HFFc6 (cell line): ENCODE data around the gene TICAM2. TPM values are rescaled to one million over a fixed set of nuclear protein-coding genes. Genes with fewer than 3 reads are reported as not detected.
A peak's percentile ranks its signal among the peaks of the same experiment; 100 is the strongest.

Experiments
- DNase-seq: peaks from one replicate; pipeline ENCODE4 v3.0.0-alpha.2; 2018
- H3K27ac Mint-ChIP-seq: 2 replicates; pipeline ENCODE4 v1.8.0; 2020; ENCODE audit warnings: mild to moderate bottlenecking, mixed read lengths
- H3K27me3 Mint-ChIP-seq: 2 replicates; pipeline ENCODE4 v1.8.0; 2021; ENCODE audit warnings: mild to moderate bottlenecking, moderate library complexity, mixed read lengths; ENCODE audit not compliant: insufficient read depth
- H3K36me3 Mint-ChIP-seq: 2 replicates; pipeline ENCODE4 v1.8.0; 2021; ENCODE audit warnings: low read depth, mixed read lengths
- H3K4me1 Mint-ChIP-seq: 2 replicates; pipeline ENCODE4 v1.8.0; 2020; ENCODE audit warnings: low read depth, mixed read lengths
- H3K4me3 Mint-ChIP-seq: 2 replicates; pipeline ENCODE4 v1.8.0; 2020; ENCODE audit warnings: mild to moderate bottlenecking, moderate library complexity, mixed read lengths
- H3K9me3 Mint-ChIP-seq: 2 replicates; pipeline ENCODE4 v1.8.0; 2020; ENCODE audit warnings: mild to moderate bottlenecking, mixed read lengths
- total RNA-seq, 6 experiments: library from RNA; stranded (reverse); fragmentation: NEBNext Ultra II Directional; extraction: Animal tissue kit (Norgen Biotek cat#: 25700); gene quantifications; 2 replicates in 1 of 6; 3 replicates in 5 of 6; pipeline ENCODE4 v1.2.3, GENCODE V29; 2021
- TF ChIP-seq, protein P1 (sequence below): fragments of 200-600 bp; sonication (generic); IDR thresholded peaks from 2 replicates; pipeline ENCODE4 v1.5.0; 2021; ENCODE audit warnings: antibody characterized with exemption, mild to moderate bottlenecking

The TICAM2 gene
- total RNA-seq, 6 experiments from 2014 or later, result 8.3 to 15.9 (median 13.1) TPM

- Mint-ChIP-seq H3K27me3 (no peaks in the 10 kb centered on the region), H3K27ac (no peak overlapping the region), H3K4me1 (peaks cover 22% of the 10 kb centered on the region), H3K36me3 (peaks cover 39% of the 10 kb centered on the region), H3K4me3 (no peak overlapping the region), H3K9me3 (no peaks in the 10 kb centered on the region)
- TF ChIP-seq, protein P1, sequence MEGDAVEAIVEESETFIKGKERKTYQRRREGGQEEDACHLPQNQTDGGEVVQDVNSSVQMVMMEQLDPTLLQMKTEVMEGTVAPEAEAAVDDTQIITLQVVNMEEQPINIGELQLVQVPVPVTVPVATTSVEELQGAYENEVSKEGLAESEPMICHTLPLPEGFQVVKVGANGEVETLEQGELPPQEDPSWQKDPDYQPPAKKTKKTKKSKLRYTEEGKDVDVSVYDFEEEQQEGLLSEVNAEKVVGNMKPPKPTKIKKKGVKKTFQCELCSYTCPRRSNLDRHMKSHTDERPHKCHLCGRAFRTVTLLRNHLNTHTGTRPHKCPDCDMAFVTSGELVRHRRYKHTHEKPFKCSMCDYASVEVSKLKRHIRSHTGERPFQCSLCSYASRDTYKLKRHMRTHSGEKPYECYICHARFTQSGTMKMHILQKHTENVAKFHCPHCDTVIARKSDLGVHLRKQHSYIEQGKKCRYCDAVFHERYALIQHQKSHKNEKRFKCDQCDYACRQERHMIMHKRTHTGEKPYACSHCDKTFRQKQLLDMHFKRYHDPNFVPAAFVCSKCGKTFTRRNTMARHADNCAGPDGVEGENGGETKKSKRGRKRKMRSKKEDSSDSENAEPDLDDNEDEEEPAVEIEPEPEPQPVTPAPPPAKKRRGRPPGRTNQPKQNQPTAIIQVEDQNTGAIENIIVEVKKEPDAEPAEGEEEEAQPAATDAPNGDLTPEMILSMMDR, result no peak
- DNase-seq, result no peak
Measured at GRCh38 chr5:115605436-115605835, 3.2 kb upstream of the TICAM2 start.

DNA sequence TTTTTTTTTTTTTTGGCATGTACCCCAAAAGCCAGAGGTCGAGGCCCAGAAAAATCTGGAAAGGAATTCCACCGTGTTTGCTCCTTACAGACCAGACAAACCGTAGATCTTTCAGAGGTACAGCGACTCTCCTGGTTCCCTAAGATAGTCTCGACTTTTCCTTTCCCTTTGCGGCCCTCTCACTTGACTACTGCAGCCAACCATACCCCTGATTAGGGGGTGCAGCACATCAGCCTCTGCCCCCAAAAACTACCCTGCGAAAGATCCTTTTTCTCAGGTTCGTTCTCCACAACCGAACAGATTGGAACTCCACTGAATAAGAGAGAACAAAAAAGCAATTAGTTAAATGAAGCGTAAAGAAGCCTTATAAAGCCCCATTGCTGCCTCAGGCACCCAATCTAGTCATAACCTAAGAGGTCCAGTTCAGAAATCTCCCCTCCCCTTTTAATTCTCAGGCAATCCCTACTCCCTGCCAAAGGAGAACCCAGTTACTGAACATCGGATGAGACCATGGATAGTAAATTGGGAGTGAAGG, 379 bp upstream of the TICAM2 start:
- Mint-ChIP-seq H3K27ac (peak overlapping the region; percentile 89), H3K36me3 (peaks cover 34% of the 10 kb centered on the region), H3K9me3 (no peaks in the 10 kb centered on the region), H3K4me1 (peaks cover 38% of the 10 kb centered on the region), H3K4me3 (peak overlapping the region; percentile 85), H3K27me3 (no peaks in the 10 kb centered on the region)
- no peak for DNase-seq
- TF ChIP-seq, protein P1, result no peak

DNA sequence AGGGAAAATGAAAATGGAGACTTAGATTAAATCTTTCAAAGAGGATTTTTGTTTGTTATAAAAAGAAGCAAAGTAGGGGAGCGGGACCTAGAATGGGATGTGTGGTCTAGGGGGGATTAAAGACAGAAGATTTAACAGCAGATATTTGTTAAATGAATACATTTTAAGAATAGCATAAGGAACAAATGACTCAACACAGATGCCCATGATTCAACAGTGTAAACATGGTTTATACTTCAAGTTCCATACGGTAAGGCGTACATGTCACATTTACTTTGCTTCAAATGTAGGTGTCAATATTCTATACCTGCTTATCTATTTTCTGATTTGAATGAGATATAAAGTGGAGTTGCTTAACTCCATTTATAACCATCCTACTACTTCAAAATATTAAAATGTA, 1.5 kb downstream of the TICAM2 start:
- H3K4me1 Mint-ChIP-seq, result peaks cover 52% of the 10 kb centered on the region
- H3K9me3 Mint-ChIP-seq, result no peaks in the 10 kb centered on the region
- TF ChIP-seq, protein P1, result no peak
- peaks cover 39% of the 10 kb centered on the region for H3K36me3 Mint-ChIP-seq
- peak; percentile 37 for DNase-seq
- peak overlapping the region; percentile 72 for H3K27ac Mint-ChIP-seq
- peaks cover 2% of the 10 kb centered on the region for H3K27me3 Mint-ChIP-seq
- peak overlapping the region; percentile 85 for H3K4me3 Mint-ChIP-seq

DNA sequence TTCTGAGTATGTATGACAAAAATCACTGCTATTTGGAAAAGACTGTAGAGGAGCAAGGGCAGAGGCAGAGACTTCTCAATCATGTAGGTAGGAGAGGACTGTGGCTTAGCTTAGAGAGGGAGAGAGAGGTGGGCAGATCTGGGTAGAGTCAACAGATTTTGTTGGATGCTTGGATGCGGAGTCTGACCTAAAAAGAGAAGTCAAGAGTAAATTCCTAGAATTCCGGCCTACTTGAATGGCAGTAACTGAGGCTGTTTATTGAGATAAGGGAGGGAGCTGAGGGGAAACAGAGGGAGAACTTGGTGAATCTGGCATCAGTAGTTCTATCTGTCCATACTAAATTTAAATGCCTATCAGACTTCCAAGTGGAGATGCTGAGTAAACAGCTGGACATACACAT, 2.4 kb downstream of the TICAM2 start:
- Mint-ChIP-seq H3K27ac (peak overlapping the region; percentile 72), H3K27me3 (peaks cover 2% of the 10 kb centered on the region), H3K36me3 (peaks cover 36% of the 10 kb centered on the region), H3K4me3 (peak overlapping the region; percentile 85), H3K9me3 (no peaks in the 10 kb centered on the region), H3K4me1 (peaks cover 60% of the 10 kb centered on the region)
- TF ChIP-seq, protein P1, result no peak
- DNase-seq, result no peak

DNA sequence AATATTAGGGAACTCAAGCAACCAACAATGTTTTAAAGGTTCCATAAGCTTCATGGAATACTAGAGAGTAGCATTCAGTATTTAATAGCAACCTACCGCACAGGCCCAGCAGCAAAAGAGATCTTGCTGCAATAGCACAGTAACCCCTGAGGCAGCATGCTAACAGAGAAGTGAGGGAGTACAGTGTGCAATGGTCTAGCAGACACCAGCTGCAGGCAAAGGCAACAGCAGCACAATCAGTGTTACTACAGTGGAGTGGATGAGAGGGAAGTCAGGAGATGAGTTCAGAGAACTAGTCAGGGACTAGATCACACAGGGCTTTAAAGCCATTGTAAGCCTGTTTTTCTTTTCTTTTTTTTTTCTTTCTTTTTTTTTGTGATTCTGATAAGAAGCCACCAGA, 2.8 kb downstream of the TICAM2 start:
- Mint-ChIP-seq H3K4me3 (peak overlapping the region; percentile 85), H3K27ac (peak overlapping the region; percentile 72), H3K9me3 (no peaks in the 10 kb centered on the region), H3K27me3 (peaks cover 2% of the 10 kb centered on the region), H3K36me3 (peaks cover 32% of the 10 kb centered on the region), H3K4me1 (peaks cover 65% of the 10 kb centered on the region)
- TF ChIP-seq, protein P1, result no peak
- peak; percentile 53 for DNase-seq
